HepG2 (cell line): ENCODE results near the gene STIM2. TPM values are rescaled to one million over a fixed set of nuclear protein-coding genes. Genes with fewer than 3 reads are reported as not detected.
A peak's percentile ranks its signal among the peaks of the same experiment; 100 is the strongest.

Source experiments
- FIP1L1 ChIP-seq: fragments of 200-400 bp; formaldehyde crosslinking; IDR thresholded peaks from 2 replicates; pipeline ENCODE4 v1.6.1; 2018; ENCODE audit warnings: low read depth, mild to moderate bottlenecking, low read length, moderate library complexity, borderline replicate concordance; ENCODE audit not compliant: insufficient read depth
- ISL2 ChIP-seq: sonication (generic); formaldehyde crosslinking; IDR thresholded peaks from 2 replicates; pipeline ENCODE4 v1.5.0; 2020; ENCODE audit warnings: missing genetic modification reagents
- POGK ChIP-seq: sonication (generic); formaldehyde crosslinking; conservative IDR thresholded peaks from 2 replicates; pipeline ENCODE4 v1.8.0; 2022; ENCODE audit warnings: mild to moderate bottlenecking, moderate library complexity, missing genetic modification reagents
- RAD51 ChIP-seq: fragments of 450-650 bp; IDR thresholded peaks from 2 replicates; pipeline ENCODE4 v1.6.1; 2016; ENCODE audit warnings: borderline replicate concordance
- SNAPC4 ChIP-seq: sonication (generic); formaldehyde crosslinking; IDR thresholded peaks from 2 replicates; pipeline ENCODE4 v1.4.0; 2020; ENCODE audit warnings: mild to moderate bottlenecking, missing genetic modification reagents
- SPEN ChIP-seq: sonication (generic); formaldehyde crosslinking; IDR thresholded peaks from 2 replicates; pipeline ENCODE4 v1.5.1; 2020; ENCODE audit warnings: low read depth, mild to moderate bottlenecking, missing genetic modification reagents
- ZHX2 ChIP-seq, 2 experiments: sonication (generic) in 1 of 2; formaldehyde crosslinking in 1 of 2; IDR thresholded peaks; 2 replicates each; pipeline versions ENCODE4 v1.6.1 to v1.9.0; 2014 to 2022; ENCODE audit warnings: antibody characterized with exemption in 1 of 2, borderline replicate concordance in 1 of 2, inconsistent platforms in 1 of 2, low read depth in 1 of 2, missing genetic modification reagents in 1 of 2
- ZNF296 ChIP-seq: sonication (generic); formaldehyde crosslinking; conservative IDR thresholded peaks from 2 replicates; pipeline ENCODE4 v1.5.0; 2020; ENCODE audit warnings: mild to moderate bottlenecking, missing genetic modification reagents
- polyA plus RNA-seq, 8 experiments: library from polyadenylated mRNA; depleted of rRNA in 3 of 8; stranded (reverse) in 7 of 8; unstranded in 1 of 8; fragments of >200 nt; fragmentation: Illumina TruSeq in 4 of 8; extraction: Trizol in 4 of 8; gene quantifications; 2 replicates each; pipeline versions ENCODE4 v1.2.1 to v1.2.3, GENCODE V29; 2011 to 2016; ENCODE audit warnings: low read depth in 4 of 8, missing spikeins in 1 of 8, mixed read lengths in 1 of 8; ENCODE audit not compliant: insufficient read depth in 1 of 8
- total RNA-seq, 5 experiments: library from RNA; depleted of rRNA; stranded (reverse); fragments of >200 nt; fragmentation: Illumina TruSeq; extraction: Trizol; gene quantifications; 2 replicates each; pipeline ENCODE4 v1.2.3, GENCODE V29; 2016; ENCODE audit warnings: low read depth in 1 of 5
- TF ChIP-seq, protein P1 (sequence below): sonication (generic); formaldehyde crosslinking; IDR thresholded peaks from 2 replicates; pipeline ENCODE4 v1.4.0; 2020; ENCODE audit warnings: missing genetic modification reagents, mild to moderate bottlenecking, borderline replicate concordance

STIM2 gene
- total and polyA plus RNA-seq, 2 of the 13 experiments (the other 11 are each of a cell fraction or from before 2014, with no cell fraction given), result 19.3 to 19.4 TPM

DNA sequence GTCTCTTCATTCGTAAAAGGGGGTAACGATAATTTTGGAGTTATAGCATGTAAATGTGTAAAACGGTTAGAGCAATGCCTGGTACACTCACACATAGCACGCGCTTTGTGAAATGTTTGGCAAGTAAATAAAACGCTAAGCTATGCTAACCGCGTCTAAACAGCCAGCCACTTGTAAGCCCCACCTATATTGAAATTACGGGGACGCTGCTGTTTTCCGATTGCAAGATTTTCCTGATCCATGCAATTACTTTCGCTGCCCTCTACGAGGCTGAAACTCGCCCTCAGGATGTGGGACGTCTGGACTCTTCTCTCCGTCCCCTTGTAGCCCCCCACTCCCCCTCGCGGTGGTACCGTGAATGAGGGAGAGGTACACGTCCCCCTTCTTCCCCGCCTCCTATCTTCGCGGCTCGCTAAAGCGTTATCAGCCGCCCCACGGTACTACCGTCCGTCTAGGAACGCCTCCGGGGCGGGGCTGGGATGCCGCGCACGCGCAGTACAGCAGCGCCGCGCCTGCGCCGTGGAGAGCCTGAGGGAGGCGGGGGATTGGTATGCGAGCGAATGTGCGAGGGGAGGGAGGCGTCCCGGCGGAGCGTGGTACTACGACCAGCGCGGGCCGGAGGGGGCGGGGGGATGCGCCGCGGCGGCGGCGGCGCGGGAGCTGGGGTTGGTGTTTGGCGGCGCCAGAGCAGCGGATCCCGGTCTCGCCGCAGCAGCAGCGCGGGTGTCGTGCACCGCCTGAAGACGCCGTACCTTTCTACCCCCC lies at the start of gene STIM2 (continued):
- no peak for TF ChIP-seq ZHX2 (IDR thresholded peaks at IDR 0.05; ENCODE audit: low read depth)
- TF ChIP-seq ZHX2 (CRISPR knock-in tag; IDR thresholded peaks at IDR 0.05; ENCODE audit: borderline replicate concordance), result no peak
- no peak for TF ChIP-seq RAD51
- TF ChIP-seq FIP1L1, result 0 out of 2 replicates have a peak, but pooled peaks have one; percentile 35
- peak; percentile 36; the same call in 1 of the 2 replicates for TF ChIP-seq ISL2 (CRISPR knock-in tag)
- TF ChIP-seq SPEN (CRISPR knock-in tag), result peak; percentile 66
- TF ChIP-seq POGK (CRISPR knock-in tag), result peak; percentile 68; the same call in 1 of the 2 replicates
- TF ChIP-seq, protein P1, sequence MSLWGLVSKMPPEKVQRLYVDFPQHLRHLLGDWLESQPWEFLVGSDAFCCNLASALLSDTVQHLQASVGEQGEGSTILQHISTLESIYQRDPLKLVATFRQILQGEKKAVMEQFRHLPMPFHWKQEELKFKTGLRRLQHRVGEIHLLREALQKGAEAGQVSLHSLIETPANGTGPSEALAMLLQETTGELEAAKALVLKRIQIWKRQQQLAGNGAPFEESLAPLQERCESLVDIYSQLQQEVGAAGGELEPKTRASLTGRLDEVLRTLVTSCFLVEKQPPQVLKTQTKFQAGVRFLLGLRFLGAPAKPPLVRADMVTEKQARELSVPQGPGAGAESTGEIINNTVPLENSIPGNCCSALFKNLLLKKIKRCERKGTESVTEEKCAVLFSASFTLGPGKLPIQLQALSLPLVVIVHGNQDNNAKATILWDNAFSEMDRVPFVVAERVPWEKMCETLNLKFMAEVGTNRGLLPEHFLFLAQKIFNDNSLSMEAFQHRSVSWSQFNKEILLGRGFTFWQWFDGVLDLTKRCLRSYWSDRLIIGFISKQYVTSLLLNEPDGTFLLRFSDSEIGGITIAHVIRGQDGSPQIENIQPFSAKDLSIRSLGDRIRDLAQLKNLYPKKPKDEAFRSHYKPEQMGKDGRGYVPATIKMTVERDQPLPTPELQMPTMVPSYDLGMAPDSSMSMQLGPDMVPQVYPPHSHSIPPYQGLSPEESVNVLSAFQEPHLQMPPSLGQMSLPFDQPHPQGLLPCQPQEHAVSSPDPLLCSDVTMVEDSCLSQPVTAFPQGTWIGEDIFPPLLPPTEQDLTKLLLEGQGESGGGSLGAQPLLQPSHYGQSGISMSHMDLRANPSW, result peak; percentile 42; the same call in 1 of the 2 replicates
- no peak for TF ChIP-seq ZNF296
- TF ChIP-seq SNAPC4 (CRISPR knock-in tag), result 0 out of 2 replicates have a peak, but pooled peaks have one; percentile 66
